Suprapubic skin (tissue), 3 donors: ENCODE results near the gene ANKRD63.

Source experiments
- EP300 ChIP-seq: sonication (generic); formaldehyde crosslinking; IDR thresholded peaks from one replicate; pipeline ENCODE4 v1.6.1; 2017; ENCODE audit warnings: antibody characterized with exemption
- POLR2A ChIP-seq, 2 donors: fragments of 450-650 bp; IDR thresholded peaks; one replicate each; pipeline ENCODE4 v1.6.1; 2017; ENCODE audit warnings: antibody characterized with exemption in 2 of 2, mild to moderate bottlenecking in 2 of 2, moderate library complexity in 2 of 2
- TF ChIP-seq, protein P1 (sequence below), 2 donors: fragments of 200-600 bp in 1 of 2; fragments of 450-650 bp in 1 of 2; sonication (generic) in 1 of 2; IDR thresholded peaks; one replicate each; pipeline ENCODE4 v1.5.1; 2016 to 2019; ENCODE audit warnings: antibody characterized with exemption in 2 of 2, mild to moderate bottlenecking in 1 of 2, moderate library complexity in 1 of 2

DNA sequence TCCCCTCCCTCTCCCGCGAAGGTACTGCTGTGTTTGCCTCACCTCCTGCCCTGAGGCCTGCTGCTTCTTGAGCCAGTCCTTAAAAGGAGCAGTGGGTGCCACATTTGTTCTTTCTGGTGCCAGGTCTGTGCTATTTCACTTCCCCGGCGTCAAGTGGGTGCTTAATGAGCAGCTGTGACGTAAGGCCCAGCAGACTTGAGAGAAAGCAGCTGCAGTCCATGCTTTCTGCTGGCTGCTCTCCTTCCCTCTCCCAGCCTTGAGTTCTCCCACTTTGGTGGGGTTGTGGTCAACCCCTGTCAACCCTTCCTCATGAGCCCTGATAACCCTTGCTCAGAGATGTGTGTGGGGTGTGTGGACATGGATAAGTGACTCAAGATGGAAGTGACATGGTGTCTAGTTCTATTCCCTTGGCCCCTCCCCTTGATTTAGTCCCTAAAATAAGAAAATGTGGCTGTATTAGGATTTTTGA lies 47.5 kb upstream of the ANKRD63 start:
- TF ChIP-seq, protein P1, sequence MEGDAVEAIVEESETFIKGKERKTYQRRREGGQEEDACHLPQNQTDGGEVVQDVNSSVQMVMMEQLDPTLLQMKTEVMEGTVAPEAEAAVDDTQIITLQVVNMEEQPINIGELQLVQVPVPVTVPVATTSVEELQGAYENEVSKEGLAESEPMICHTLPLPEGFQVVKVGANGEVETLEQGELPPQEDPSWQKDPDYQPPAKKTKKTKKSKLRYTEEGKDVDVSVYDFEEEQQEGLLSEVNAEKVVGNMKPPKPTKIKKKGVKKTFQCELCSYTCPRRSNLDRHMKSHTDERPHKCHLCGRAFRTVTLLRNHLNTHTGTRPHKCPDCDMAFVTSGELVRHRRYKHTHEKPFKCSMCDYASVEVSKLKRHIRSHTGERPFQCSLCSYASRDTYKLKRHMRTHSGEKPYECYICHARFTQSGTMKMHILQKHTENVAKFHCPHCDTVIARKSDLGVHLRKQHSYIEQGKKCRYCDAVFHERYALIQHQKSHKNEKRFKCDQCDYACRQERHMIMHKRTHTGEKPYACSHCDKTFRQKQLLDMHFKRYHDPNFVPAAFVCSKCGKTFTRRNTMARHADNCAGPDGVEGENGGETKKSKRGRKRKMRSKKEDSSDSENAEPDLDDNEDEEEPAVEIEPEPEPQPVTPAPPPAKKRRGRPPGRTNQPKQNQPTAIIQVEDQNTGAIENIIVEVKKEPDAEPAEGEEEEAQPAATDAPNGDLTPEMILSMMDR (IDR thresholded peaks at IDR 0.05), result no peak
- TF ChIP-seq EP300 (peak; percentile 59), POLR2A (IDR thresholded peaks at IDR 0.05) (no peak)
